NCI-H2227 (cell line): ENCODE results near the gene NOP16.

Source experiments
- DNase-seq: peaks from one replicate; lab custom pipeline; 2025; ENCODE audit not compliant: unreplicated experiment; lab: John Stamatoyannopoulos, UW

Gene NOP16

DNA sequence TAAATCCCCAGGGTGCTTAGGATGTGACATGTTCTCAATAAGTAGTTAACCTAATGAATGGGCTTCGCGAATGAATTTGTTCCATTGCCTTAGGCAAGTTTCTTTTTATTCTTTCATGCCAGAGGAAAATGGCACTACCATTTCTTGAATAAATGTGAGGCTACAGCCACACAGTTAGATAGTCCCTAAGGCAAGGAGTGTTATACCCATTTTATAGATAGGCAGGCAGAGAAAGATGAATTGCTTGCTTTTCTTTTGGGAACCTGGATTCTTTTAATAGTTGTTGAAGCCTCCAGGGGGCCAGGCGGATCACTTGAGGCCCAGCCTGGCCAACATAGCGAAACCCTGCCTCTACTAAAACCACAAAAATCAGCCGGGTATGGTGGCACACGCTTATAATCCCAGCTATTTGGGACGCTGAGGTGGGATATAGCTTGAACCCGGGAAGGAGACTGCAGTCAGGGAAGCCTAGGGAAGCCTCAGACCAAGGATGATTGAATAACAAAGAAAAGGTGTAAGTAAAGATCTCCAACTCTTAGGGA, 943 bp downstream of the NOP16 start:
- no peak for DNase-seq

DNA sequence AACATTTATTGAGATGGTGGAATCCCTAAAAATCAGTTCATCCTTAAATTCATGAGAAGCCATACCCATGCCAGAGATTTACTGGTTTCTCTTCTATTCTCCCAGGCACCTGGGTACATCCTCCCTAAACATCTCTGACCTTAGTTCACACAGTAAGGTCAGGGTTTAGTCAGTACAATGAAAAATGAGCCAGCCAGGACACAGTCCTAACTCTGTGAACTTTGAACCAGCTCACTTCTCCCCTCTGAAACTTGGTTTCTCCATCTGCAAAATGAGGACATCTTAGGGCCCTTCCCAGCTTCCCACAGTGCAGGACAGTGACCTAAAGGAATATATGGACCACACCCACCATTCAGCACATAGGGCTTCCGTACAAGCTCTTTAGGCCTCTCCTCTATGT, 1.9 kb downstream of the NOP16 start:
- no peak for DNase-seq

GRCh38 chr5:176384991-176385390, 3.4 kb downstream of the NOP16 start:
- no peak for DNase-seq

DNA sequence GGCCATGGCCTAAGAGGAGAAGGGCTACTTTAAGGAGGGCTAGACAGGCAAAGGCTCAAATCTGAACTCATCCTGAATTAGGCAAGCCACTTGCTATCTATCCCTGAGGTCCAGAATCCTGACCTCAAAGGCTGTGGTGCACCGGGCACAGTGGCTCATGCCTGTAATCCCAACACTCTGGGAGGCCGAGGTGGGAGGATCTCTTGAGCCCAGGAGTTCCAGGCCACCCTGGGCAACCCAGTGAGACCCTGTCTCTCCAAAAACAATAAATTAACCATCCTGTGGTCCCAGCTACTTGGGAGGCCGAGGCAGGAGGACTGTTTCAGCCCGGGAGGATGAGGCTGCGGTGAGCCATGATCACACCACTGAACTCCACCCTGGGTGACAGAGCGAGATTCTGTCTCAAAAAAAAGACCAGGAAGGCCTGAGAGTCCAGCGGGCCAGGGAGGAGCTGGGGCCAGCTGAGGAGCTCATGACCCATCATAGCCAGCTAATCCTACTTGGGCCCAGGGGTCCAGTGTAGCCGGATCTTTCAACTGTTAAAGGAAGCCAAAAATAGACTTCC, 4.0 kb downstream of the NOP16 start:
- DNase-seq: no peak

GRCh38 chr5:176383961-176384360, 4.4 kb downstream of the NOP16 start:
- no peak for DNase-seq

DNA sequence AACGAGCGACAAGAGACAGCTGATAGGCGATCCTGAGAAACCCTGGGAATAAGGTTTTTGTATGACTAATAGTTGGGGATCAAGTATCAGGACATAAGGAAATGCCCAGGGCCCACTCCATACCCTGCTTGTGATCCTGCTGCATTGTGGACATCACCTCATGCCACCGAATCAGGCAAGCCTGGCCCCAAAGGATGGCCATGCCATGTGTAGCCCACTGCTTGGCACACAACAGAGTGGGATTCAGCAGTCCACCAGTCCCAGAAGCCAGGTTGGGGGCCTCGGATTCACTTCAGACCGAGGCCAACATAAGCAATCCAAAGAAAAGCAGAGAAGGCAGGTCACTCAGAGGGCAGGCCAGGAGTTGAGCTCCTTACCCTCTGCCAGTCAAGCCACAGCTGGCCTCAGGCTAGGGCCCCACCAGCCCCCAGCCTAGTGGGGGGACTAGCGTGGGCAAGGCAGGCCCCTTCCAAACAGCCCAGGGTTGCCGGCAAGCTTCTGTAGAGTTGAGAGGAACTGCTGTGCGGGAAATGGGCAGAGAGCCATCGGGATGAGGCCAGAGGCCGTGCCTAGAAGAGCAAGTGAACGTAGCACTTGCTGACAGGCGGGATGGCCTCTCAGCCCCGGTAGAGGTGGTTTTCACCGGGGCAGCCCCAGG, 5.0 kb downstream of the NOP16 start:
- DNase-seq: no peak

DNA sequence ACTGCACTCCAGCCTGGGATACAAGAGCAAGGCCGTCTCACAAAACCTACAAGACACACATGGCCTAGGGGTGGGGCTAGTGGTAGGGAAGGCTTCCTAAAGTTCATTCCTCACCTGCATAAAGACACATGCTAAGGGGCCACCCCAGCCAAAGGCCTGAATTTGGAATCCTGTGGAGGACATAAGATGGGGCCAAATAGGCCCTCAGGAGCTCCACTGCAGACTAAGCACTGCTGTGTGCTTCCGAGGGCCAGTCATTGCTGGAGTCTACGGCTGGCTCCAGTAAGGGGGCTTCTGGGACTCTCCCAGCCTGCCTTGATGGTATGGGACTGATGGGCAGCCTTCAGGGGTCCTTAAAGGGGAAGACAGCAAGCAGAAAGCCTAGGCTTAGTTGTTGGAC, 5.7 kb downstream of the NOP16 start:
- DNase-seq: no peak

DNA sequence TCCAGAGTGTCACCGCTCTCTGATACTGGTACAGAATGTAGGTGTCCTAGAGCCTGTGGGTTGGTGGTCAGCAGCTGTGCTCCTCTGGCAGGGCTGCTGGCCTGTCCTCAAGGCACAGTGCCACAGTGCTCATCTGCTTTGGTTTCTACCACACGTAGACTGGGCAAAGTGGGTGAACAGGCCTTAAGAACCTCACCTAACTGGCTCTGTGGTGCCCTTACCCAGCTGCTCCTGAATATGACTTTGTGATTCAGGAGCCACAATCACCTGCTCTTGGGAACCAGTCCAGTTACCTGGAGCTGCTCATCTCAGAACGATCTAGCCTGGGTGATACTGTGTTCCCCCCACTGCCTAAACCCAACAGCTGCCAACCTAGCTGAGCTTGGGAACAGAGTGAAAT, 6.4 kb downstream of the NOP16 start:
- no peak for DNase-seq

GRCh38 chr5:176381423-176381822, 7.0 kb downstream of the NOP16 start:
- no peak for DNase-seq

GRCh38 chr5:176379881-176380280, 8.5 kb downstream of the NOP16 start:
- DNase-seq: no peak

DNA sequence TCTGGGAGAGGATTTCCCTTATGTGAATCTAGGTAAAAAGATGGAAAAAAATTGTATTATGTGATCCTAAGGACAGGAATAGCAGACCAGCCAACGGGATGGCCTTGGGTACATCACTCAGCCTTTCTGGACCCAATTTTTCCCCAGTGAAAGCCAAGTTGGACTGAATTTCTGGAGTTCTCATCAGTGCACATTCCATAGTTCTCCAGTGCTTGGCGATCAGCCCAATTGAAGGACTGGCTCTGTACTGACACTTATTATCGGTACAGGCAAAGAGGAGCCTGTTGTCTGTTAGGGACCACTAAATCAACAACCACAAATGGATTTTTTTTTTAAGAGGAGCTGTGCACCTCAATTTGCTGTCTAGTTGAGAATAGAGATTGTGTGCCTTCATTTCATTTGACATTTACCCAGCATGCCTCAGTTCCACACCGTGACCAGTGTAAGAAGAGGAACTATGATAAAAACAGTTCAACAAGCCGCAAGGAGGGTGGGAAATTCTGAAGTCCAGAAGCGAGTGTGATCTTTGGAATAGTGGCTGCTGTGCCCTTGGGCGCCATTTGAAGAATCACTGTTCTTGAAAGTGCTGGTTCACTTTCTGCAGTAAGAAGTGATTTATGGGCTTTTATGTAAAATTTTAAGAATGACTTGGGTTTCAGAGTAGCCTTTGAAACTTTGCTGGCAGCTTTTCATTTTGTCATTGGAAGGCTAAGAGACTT, 15.1 kb downstream of the NOP16 start:
- no peak for DNase-seq

DNA sequence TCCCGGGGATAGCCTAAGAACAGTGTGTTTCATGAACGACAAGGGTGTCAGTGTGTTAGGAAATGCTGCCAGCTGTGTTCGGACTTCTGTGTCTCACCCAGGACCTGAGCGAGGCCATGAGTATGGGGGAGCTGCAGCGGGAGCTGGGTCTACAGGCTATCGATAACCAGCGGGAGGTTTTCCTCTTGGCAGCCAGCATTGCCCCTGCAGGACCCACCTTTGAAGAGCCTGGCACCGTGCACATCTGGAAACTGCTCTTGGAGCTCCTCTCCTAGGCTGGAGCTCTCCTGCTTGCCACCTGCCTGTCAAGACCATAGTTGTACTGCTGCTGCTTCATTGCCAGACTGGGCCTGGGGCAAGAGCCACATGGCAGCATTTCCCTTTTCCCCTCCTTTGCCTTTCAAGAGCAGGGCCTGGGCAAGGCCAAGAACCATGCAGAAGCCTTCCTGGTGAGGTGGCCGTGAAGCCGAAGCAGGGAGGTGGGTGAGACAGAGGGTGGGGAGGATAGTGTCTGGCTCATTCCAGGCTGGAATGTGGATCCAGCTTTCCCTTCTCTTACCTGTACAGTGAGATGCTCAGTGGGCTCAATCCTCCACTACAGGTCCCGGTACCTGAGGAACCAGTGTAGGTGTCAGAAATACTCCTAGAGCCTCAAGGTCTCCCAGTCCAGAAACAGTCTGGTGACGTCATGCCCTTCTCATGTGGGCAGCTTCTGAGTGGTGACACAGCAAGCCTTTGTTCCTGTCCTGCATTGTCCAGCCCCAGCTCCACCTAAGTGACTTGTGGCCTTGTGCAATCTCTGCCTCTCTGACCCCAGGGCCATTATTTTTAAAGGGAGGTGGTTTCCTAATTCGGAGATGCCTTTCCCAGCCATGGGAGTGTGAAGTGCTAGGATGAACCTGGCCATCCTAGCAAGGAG, 16.5 kb downstream of the NOP16 start:
- no peak for DNase-seq

DNA sequence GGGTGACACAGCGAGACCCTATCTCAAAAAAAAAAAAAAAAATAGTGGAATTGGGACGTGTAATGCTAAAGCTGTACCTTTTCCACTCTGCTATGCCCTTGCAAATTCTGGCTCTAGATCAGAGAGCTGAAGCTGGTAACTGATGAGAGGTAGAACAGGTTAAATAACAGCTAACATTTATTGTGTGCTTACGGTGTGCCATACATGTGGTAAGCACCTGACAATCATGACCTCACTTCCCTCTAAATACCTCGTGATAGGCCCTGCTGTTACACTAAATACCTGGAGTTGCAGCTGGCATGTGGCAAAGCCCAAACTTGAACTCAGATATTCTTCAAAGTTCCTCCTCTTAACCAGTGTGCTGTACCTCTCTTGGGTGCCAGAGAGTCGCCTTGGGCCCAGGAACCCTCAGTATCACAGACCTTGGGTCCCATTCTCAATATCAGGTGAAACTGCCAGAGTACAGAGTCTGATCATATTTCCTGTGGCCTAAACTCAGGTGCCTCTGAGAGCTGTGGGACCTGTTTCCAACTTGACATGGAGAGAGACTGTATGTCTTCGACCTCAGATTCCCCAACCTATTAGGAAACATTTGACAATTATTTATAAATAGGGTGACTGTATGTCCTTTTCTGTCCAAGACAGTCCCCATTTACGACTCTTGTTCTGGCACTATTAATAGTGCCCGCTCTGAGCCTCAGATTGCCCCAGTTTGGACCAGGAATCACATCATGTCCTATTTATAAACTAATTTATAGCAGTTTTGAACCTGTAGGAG, 18.3 kb downstream of the NOP16 start:
- no peak for DNase-seq

DNA sequence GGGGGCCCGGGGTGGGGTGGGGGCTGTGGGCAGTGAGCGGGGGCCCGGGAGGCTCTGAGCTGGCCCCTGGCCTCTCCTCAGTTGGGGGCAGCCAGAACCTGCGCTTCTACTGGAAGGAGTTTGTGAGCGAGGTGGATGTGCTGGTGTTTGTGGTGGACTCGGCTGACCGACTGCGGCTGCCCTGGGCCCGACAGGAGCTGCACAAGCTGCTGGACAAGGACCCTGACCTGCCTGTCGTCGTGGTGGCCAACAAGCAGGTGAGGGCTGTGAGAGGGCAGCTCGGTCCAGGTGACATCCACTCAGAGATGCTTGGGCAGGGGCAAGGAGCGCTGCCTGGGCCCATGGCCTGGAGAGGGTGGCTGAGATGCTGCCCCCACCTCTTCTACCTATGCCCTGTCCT, 19.7 kb downstream of the NOP16 start:
- DNase-seq: no peak

DNA sequence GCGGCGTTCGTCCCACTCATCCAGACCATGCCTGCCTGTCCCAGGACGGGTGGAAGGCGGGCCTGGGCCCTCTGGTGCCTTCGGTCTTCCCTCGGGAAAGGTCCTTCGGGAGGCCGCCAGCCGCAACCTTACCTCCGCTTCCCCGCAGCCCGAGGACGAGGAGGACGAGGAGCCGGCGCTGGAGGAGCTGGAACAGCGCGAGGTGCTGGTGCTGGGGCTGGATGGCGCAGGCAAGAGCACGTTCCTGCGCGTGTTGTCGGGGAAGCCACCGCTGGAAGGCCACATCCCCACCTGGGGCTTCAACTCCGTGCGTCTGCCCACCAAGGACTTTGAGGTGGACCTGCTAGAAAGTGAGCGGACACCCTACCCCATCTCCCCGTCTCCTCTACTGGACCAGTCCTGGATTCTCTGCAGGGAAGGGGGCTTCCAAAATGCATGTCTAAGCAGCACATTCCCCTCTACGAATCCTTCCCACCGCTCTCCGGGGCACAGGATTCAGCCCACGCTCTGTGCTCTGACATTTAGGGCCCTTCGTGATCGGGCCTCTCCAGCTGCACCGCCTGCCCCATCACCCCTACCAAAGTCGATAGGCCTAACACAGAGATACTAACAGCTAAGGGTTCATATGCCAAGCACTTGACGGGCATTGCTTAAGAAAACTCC, 22.0 kb downstream of the NOP16 start:
- peak; percentile 28 for DNase-seq

GRCh38 chr5:176365351-176366231, 22.8 kb downstream of the NOP16 start, which contains the start of gene ARL10:
TSS of gene ARL10 (plus strand) at chr5:176365487. CDS start at chr5:176365564, 77 bp downstream.
- DNase-seq: peak; percentile 71

GRCh38 chr5:176364765-176365350, 23.5 kb downstream of the NOP16 start:
- no peak for DNase-seq

DNA sequence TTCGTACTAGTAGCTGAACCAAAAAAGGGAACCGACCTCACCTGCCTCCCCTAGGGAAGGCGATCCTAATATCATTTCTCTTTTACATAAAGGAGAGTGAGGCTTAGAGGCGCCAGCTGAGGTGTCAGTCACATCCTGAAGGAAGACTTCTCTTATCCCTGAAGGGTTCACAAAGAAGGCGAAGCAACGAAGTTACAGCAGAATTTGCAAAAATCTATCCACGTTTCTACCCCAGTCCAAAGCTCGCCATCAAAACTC, 26.2 kb downstream of the NOP16 start:
- DNase-seq: no peak
